ENCODE measurements around the gene SPPL2C.

The SPPL2C gene

GRCh38 chr17:45844695-45845375 lies at the start of gene SPPL2C:
SPPL2C (plus strand) TSS chr17:45844881; CDS start chr17:45844907, 26 bp downstream.
- no peak for DNase-seq

- no peak for DNase-seq
Measured at GRCh38 chr17:45800816-45801215, 43.9 kb upstream of the SPPL2C start.

- no peak for DNase-seq
Measured at GRCh38 chr17:45801421-45801820, 43.3 kb upstream of the SPPL2C start.

- no peak for DNase-seq
Measured at GRCh38 chr17:45808845-45809244, 35.8 kb upstream of the SPPL2C start.

- DNase-seq: no peak
Measured at GRCh38 chr17:45809499-45809898, 35.2 kb upstream of the SPPL2C start.

- peak; percentile 11 for DNase-seq
Measured at GRCh38 chr17:45812102-45812501, 32.6 kb upstream of the SPPL2C start.

GRCh38 chr17:45813048-45813725 lies 31.5 kb upstream of the SPPL2C start:
- no peak for DNase-seq

- DNase-seq: no peak
Measured at GRCh38 chr17:45814622-45815606, 29.8 kb upstream of the SPPL2C start.

GRCh38 chr17:45815752-45816151 lies 28.9 kb upstream of the SPPL2C start:
- no peak for DNase-seq

GRCh38 chr17:45818041-45818440 lies 26.6 kb upstream of the SPPL2C start:
- DNase-seq: no peak

- DNase-seq: no peak
Measured at GRCh38 chr17:45818699-45819098, 26.0 kb upstream of the SPPL2C start.

GRCh38 chr17:45819632-45820031 lies 25.0 kb upstream of the SPPL2C start:
- DNase-seq: no peak

- no peak for DNase-seq
Measured at GRCh38 chr17:45820052-45820780, 24.5 kb upstream of the SPPL2C start.

GRCh38 chr17:45821147-45821546 lies 23.5 kb upstream of the SPPL2C start:
- no peak for DNase-seq

GRCh38 chr17:45823598-45823997 lies 21.1 kb upstream of the SPPL2C start:
- no peak for DNase-seq

- no peak for DNase-seq
Measured at GRCh38 chr17:45824475-45824874, 20.2 kb upstream of the SPPL2C start.

GRCh38 chr17:45824901-45825492 lies 19.7 kb upstream of the SPPL2C start:
- DNase-seq: no peak

GRCh38 chr17:45825792-45826191 lies 18.9 kb upstream of the SPPL2C start:
- DNase-seq: no peak

- no peak for DNase-seq
Measured at GRCh38 chr17:45826919-45827588, 17.6 kb upstream of the SPPL2C start.

GRCh38 chr17:45828171-45828570 lies 16.5 kb upstream of the SPPL2C start:
- no peak for DNase-seq

- no peak for DNase-seq
Measured at GRCh38 chr17:45828582-45829133, 16.0 kb upstream of the SPPL2C start.

Measured in HCEC 1CT (cell line).